ENCODE results near the gene NTSR1. TPM values are rescaled to one million over a fixed set of nuclear protein-coding genes. Genes with fewer than 3 reads are reported as not detected.

NTSR1 gene
- total and polyA plus RNA-seq, 2 of the 8 experiments (the other 6 are each of a cell fraction or from before 2014, with no cell fraction given): 0.53 to 0.89 TPM

- 87% methylated on average over 6 of the region's 11 CpGs; no CpG with 5 or more reads in 1 of the 2 experiments for WGBS, 2 experiments (ENCODE audit: extremely low coverage in 1 of 2, insufficient coverage in 1 of 2, insufficient read length in 1 of 2, insufficient replicate concordance in 2 of 2, low coverage in 1 of 2, low lambda C conversion rate in 2 of 2, missing lambda C conversion rate in 1 of 2)
- Histone ChIP-seq H3K9ac (replicated peaks in 1 of 4; ENCODE audit: extremely low read depth in 1 of 4, low read depth in 3 of 4, low read length in 3 of 4) (no peak overlapping the region), H3K23ac (ENCODE audit: insufficient read length) (no peak overlapping the region), H3K4me1 (replicated peaks in 1 of 4; ENCODE audit: control insufficient read depth in 3 of 4, insufficient read depth in 4 of 4, low read length in 3 of 4) (no peaks in the 10 kb centered on the region; a peak in 1 of 7 replicates), H3K9me3 (ENCODE audit: insufficient read depth in 2 of 2, low read depth in 1 of 2, low read length in 1 of 2) (no peaks in the 10 kb centered on the region), H3K79me1 (ENCODE audit: low read depth, low read length) (no peaks in the 10 kb centered on the region), H3K27me3 (replicated peaks in 1 of 4; ENCODE audit: control insufficient read depth in 3 of 4, extremely low read depth in 1 of 4, insufficient read depth in 3 of 4, low read length in 3 of 4) (peaks cover 0 to 2% (median 0%) of the 10 kb centered on the region in 4 experiments; a peak in 1 of 7 replicates), H3K4me3 (ENCODE audit: extremely low read depth in 1 of 4, insufficient read depth in 2 of 4, low read depth in 3 of 4, low read length in 4 of 4) (no peak overlapping the region), H4K8ac (ENCODE audit: extremely low read depth, insufficient read depth, low read length) (no peak overlapping the region), H4K20me1 (replicated peaks in 1 of 2; ENCODE audit: control insufficient read depth in 1 of 2, insufficient read depth in 2 of 2, low read length in 2 of 2) (no peaks in the 10 kb centered on the region), H3K79me2 (ENCODE audit: control insufficient read depth in 1 of 2, insufficient read depth in 2 of 2, low read length in 2 of 2) (no peaks in the 10 kb centered on the region), H3K4me2 (ENCODE audit: insufficient read depth in 1 of 2, low read depth in 2 of 2, low read length in 2 of 2) (no peak overlapping the region), H2AFZ (ENCODE audit: low read length) (no peak overlapping the region), H2BK12ac (ENCODE audit: low read depth, low read length) (no peak overlapping the region), H2BK120ac (replicated peaks; ENCODE audit: low read depth, low read length) (no peak overlapping the region), H3K18ac (ENCODE audit: extremely low read depth, low read length) (no peak overlapping the region), H3K36me3 (ENCODE audit: control insufficient read depth in 2 of 4, insufficient read depth in 4 of 4, low read length in 3 of 4) (no peaks in the 10 kb centered on the region), H2BK20ac (ENCODE audit: low read length) (no peak overlapping the region), H4K91ac (replicated peaks; ENCODE audit: insufficient read length, low read length) (no peak overlapping the region), H4K5ac (ENCODE audit: insufficient read length, low read depth, low read length) (no peak overlapping the region), H2AK5ac (ENCODE audit: low read depth, low read length) (no peak overlapping the region), H3K27ac (ENCODE audit: low read depth, low read length) (no peak overlapping the region), H2BK5ac (ENCODE audit: low read depth, low read length) (no peak overlapping the region), H3K14ac (ENCODE audit: insufficient read length) (no peak overlapping the region), H3K56ac (replicated peaks; ENCODE audit: insufficient read length, low read depth, low read length) (no peak overlapping the region), H3K4ac (replicated peaks; ENCODE audit: insufficient read length, low read depth, low read length) (no peak overlapping the region), H2BK15ac (ENCODE audit: low read length) (no peak overlapping the region), H3K23me2 (ENCODE audit: low read depth, low read length) (no peaks in the 10 kb centered on the region)
- POLR2A ChIA-PET (ENCODE audit: partially characterized antibody): no interaction called here
- DNase-seq (ENCODE audit: low read depth in 1 of 2, low spot score in 2 of 2): no peak
- FAIRE-seq: no peak
- CTCF ChIA-PET (ENCODE audit: partially characterized antibody): interaction anchor here (0.6 to 1.5 kb wide), 3 partner anchors 9 to 122 kb away, joined by 3 to 4 read pairs (median 3); no protein-coding TSS in a partner anchor
- no peak for TF ChIP-seq ATF3 (IDR thresholded peaks at IDR 0.05; ENCODE audit: insufficient read depth, low read depth, low read length)
- TF ChIP-seq RAD21 (IDR thresholded peaks at IDR 0.05 in 1 of 2, conservative IDR thresholded peaks at IDR 0.05 in 1 of 2; ENCODE audit: low read depth in 2 of 2, low read length in 2 of 2): no peak
- TF ChIP-seq RBBP5 (IDR thresholded peaks at IDR 0.05; ENCODE audit: borderline replicate concordance, low read depth, low read length): no peak
- no peak for TF ChIP-seq CTBP2 (IDR thresholded peaks at IDR 0.05; ENCODE audit: borderline replicate concordance, insufficient read depth, insufficient read length, low read length)
Observed at GRCh38 chr20:62702013-62702300, 6.7 kb upstream of the NTSR1 start.
